NCI-H146 treated with DMSO at 0.1 percent for 48 hours (cell line): ENCODE results near the gene C1QTNF1.

ENCODE experiments used
- DNase-seq: peaks from one replicate; lab custom pipeline; 2025; ENCODE audit not compliant: unreplicated experiment; lab: John Stamatoyannopoulos, UW

The C1QTNF1 gene

GRCh38 chr17:78992542-78993212 lies 31.3 kb upstream of the C1QTNF1 start:
- DNase-seq = no peak

GRCh38 chr17:78993241-78993956 lies 30.6 kb upstream of the C1QTNF1 start:
- DNase-seq = no peak

GRCh38 chr17:78993981-78994671 lies 29.8 kb upstream of the C1QTNF1 start:
- DNase-seq = no peak

- DNase-seq = no peak
These were observed 28.8 kb upstream of the C1QTNF1 start for GRCh38 chr17:78995022-78995760.

GRCh38 chr17:78995761-78996451 lies 28.1 kb upstream of the C1QTNF1 start:
- no peak for DNase-seq

- DNase-seq = no peak
These were observed 27.2 kb upstream of the C1QTNF1 start for GRCh38 chr17:78996781-78997201.

GRCh38 chr17:78997231-78997741 lies 26.7 kb upstream of the C1QTNF1 start:
- DNase-seq = no peak

- no peak for DNase-seq
These were observed 26.1 kb upstream of the C1QTNF1 start for GRCh38 chr17:78997881-78998280.

GRCh38 chr17:78998311-78999055 lies 25.5 kb upstream of the C1QTNF1 start:
- no peak for DNase-seq

- no peak for DNase-seq
These were observed 24.8 kb upstream of the C1QTNF1 start for GRCh38 chr17:78999056-78999768.

- DNase-seq = no peak
These were observed 24.0 kb upstream of the C1QTNF1 start for GRCh38 chr17:78999947-79000395.

- no peak for DNase-seq
These were observed 23.4 kb upstream of the C1QTNF1 start for GRCh38 chr17:79000396-79001189.

- no peak for DNase-seq
These were observed 22.6 kb upstream of the C1QTNF1 start for GRCh38 chr17:79001190-79002020.

- no peak for DNase-seq
These were observed 21.7 kb upstream of the C1QTNF1 start for GRCh38 chr17:79002291-79002690.

- DNase-seq = no peak
These were observed 21.0 kb upstream of the C1QTNF1 start for GRCh38 chr17:79002796-79003593.

GRCh38 chr17:79003661-79004411 lies 20.1 kb upstream of the C1QTNF1 start:
- no peak for DNase-seq
